Inflammatory macrophage (primary cell): Measurements from ENCODE around the gene NASP.

Source experiments
- DNase-seq, 2 donors: peaks; one replicate each; pipeline ENCODE4 v3.0.0-alpha.2; 2020 to 2022

The NASP gene

GRCh38 chr1:45620588-45621500 is 37.0 kb downstream of the NASP start:
- no peak for DNase-seq

- peak; percentile 43 to 45 for DNase-seq
Observed at GRCh38 chr1:45621501-45621836, 37.6 kb downstream of the NASP start.

- no peak for DNase-seq
Observed at GRCh38 chr1:45621895-45622523, 38.2 kb downstream of the NASP start.

- no peak for DNase-seq
Observed at GRCh38 chr1:45622524-45623394, 38.9 kb downstream of the NASP start.

- DNase-seq = no peak
Observed at GRCh38 chr1:45623972-45624371, 40.1 kb downstream of the NASP start, which contains the start of gene CCDC17. Gene CCDC17, minus strand, starts transcription at chr1:45624054. Its CDS starts 145 bp downstream, at chr1:45623909.

- no peak for DNase-seq
Observed at GRCh38 chr1:45629035-45629434, 45.2 kb downstream of the NASP start.

GRCh38 chr1:45630429-45630828 is 46.6 kb downstream of the NASP start:
- DNase-seq = no peak

GRCh38 chr1:45635211-45635610 is 51.4 kb downstream of the NASP start:
- no peak for DNase-seq

- DNase-seq = no peak
Observed at GRCh38 chr1:45640293-45640692, 56.5 kb downstream of the NASP start.

- DNase-seq = no peak
Observed at GRCh38 chr1:45643321-45643720, 59.5 kb downstream of the NASP start.

- no peak for DNase-seq
Observed at GRCh38 chr1:45643978-45644377, 60.1 kb downstream of the NASP start.

- DNase-seq = peak in 1 of 2 donors; percentile 30
Observed at GRCh38 chr1:45644661-45645060, 60.8 kb downstream of the NASP start.

GRCh38 chr1:45647248-45648021 is 63.6 kb downstream of the NASP start:
- peak; percentile 74 to 83 for DNase-seq

GRCh38 chr1:45654540-45655280 is 70.9 kb downstream of the NASP start:
- DNase-seq = no peak

- DNase-seq = no peak
Observed at GRCh38 chr1:45656573-45657226, 72.9 kb downstream of the NASP start.

GRCh38 chr1:45658171-45658570 is 74.3 kb downstream of the NASP start:
- no peak for DNase-seq

GRCh38 chr1:45659222-45659621 is 75.4 kb downstream of the NASP start:
- no peak for DNase-seq

- DNase-seq = no peak
Observed at GRCh38 chr1:45660336-45660735, 76.5 kb downstream of the NASP start.

GRCh38 chr1:45666836-45667235 is 83.0 kb downstream of the NASP start:
- DNase-seq = no peak

- DNase-seq = no peak
Observed at GRCh38 chr1:45667321-45668111, 83.7 kb downstream of the NASP start.
